ENCODE data around the gene OVCH1. TPM values are rescaled to one million over a fixed set of nuclear protein-coding genes. Genes with fewer than 3 reads are reported as not detected.
A peak's percentile ranks its signal among the peaks of the same experiment; 100 is the strongest.

The OVCH1 gene
- total and polyA plus RNA-seq, 10 donors: 0.03 to 5.7 (median 2.4) TPM

GRCh38 chr12:29430716-29431044, 66.8 kb downstream of the OVCH1 start:
- peaks cover 0 to 21% (median 0%) of the 10 kb centered on the region in 6 donors for H3K4me1 ChIP-seq
- 72 to 94% (median 80%) methylated on average over 2 of the region's 2 CpGs for WGBS, 5 donors
- H3K27ac ChIP-seq: no peak overlapping the region
- no peaks in the 10 kb centered on the region for H3K27me3 ChIP-seq (replicated peaks in 1 of 7)
- no peak for TF ChIP-seq POLR2A (IDR thresholded peaks at IDR 0.05)
- TF ChIP-seq CTCF (IDR thresholded peaks at IDR 0.05 in 8 of 11, conservative IDR thresholded peaks at IDR 0.05 in 3 of 11): no peak
- TF ChIP-seq POLR2AphosphoS5 (IDR thresholded peaks at IDR 0.05): no peak
- H3K36me3 ChIP-seq: no peaks in the 10 kb centered on the region
- no peaks in the 10 kb centered on the region for H3K9me3 ChIP-seq
- DNase-seq: no peak
- intact Hi-C loops (cut with DNase I; ENCODE audit: low total_unique reads): no loop called here
- H3K4me3 ChIP-seq: no peak overlapping the region

DNA sequence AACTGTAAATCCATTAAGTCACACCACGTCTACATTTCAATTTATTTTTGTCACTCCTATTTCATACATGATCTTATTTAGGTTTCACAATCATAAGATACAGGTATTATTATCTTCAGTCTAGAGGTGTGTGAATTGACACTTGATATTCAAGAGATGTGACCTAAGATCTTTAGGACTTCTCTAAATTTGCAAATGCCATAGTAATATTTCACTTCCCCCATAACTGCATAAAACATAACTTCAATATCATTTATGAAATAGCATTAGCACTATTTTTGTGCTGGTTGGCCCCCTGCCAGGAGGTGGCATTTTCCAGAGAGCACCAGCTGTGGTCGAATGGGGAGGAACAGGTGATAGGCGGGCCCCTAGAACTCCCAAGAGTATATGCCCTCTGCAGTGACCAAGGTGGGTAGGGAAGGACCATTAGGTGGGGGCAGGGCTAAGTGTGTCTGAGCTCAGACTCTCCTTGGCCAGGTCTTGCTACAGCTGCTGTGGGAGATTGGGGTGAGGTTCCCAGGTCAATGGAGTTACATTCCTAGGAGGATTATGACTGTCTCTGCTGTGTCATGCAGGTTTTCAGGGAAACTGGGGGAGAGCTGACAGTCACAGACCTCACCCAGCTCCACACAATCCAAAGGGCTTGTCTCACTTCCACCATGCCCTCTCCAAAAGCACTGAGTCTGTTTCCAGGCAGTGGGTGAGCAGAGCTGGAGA, 67.3 kb downstream of the OVCH1 start:
- H3K27me3 ChIP-seq (replicated peaks in 1 of 7): no peaks in the 10 kb centered on the region
- no peak overlapping the region for H3K27ac ChIP-seq
- H3K36me3 ChIP-seq: no peaks in the 10 kb centered on the region
- H3K4me3 ChIP-seq: no peak overlapping the region
- intact Hi-C loops (cut with DNase I; ENCODE audit: low total_unique reads): no loop called here
- no peak for DNase-seq
- WGBS, 5 donors: 71 to 77% (median 74%) methylated on average over 3 of the region's 3 CpGs
- peaks cover 0 to 21% (median 0%) of the 10 kb centered on the region in 6 donors for H3K4me1 ChIP-seq
- TF ChIP-seq POLR2AphosphoS5 (IDR thresholded peaks at IDR 0.05): no peak
- TF ChIP-seq CTCF (IDR thresholded peaks at IDR 0.05 in 8 of 11, conservative IDR thresholded peaks at IDR 0.05 in 3 of 11): no peak
- TF ChIP-seq POLR2A (IDR thresholded peaks at IDR 0.05): no peak
- H3K9me3 ChIP-seq: no peaks in the 10 kb centered on the region

DNA sequence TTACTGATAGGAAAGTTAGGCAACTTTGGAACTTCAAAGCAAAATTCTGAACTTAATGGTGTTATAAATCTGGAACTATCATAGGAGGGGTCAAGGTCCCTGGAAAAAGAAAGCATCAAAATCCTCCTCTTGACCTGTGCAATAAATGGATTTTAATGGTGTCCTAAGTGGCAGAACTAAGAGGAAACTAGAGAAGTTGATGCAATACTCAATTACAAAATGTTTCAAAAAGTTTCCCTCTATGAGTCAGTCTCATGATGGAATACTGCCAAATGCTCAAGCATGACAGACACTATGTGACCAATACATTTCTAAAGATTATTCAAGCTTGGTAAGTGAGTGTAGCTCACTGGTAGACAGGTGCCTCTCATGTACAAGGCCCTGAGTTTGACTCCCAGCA, 68.9 kb downstream of the OVCH1 start:
- Histone ChIP-seq H3K27ac (peak overlapping the region in 4 of 8 donors; percentile 55 to 80 (median 66)), H3K27me3 (replicated peaks in 1 of 7) (no peaks in the 10 kb centered on the region), H3K36me3 (no peaks in the 10 kb centered on the region)

More for the DNA sequence above, 68.9 kb downstream of the OVCH1 start:
- intact Hi-C loops (cut with DNase I; ENCODE audit: low total_unique reads): no loop called here
- TF ChIP-seq POLR2AphosphoS5 (IDR thresholded peaks at IDR 0.05) (no peak), POLR2A (IDR thresholded peaks at IDR 0.05) (no peak), CTCF (IDR thresholded peaks at IDR 0.05 in 8 of 11, conservative IDR thresholded peaks at IDR 0.05 in 3 of 11) (no peak)
- no peaks in the 10 kb centered on the region for H3K9me3 ChIP-seq
- no peak for DNase-seq
- peaks cover 0 to 21% (median 0%) of the 10 kb centered on the region in 6 donors for H3K4me1 ChIP-seq
- H3K4me3 ChIP-seq: no peak overlapping the region

Data from spleen (tissue), 11 donors.